DOHH2 (cell line): ENCODE results near the gene SMCHD1.

Experiments used
- H3F3A ChIP-seq: fragments of 200-600 bp; sonication (generic), shearing (Covaris generic); 2 replicates; pipeline ENCODE4 v1.6.0; 2016; ENCODE audit warnings: antibody characterized with exemption, mild to moderate bottlenecking; ENCODE audit not compliant: control insufficient read depth, insufficient read depth
- H3K27ac ChIP-seq: fragments of 200-600 bp; sonication (generic); 2 replicates; pipeline ENCODE4 v1.5.1; 2014; ENCODE audit warnings: low read depth, mild to moderate bottlenecking, low read length, moderate library complexity
- H3K27me3 ChIP-seq: fragments of 200-600 bp; sonication (generic); 2 replicates; pipeline ENCODE4 v1.6.1; 2014; ENCODE audit warnings: mild to moderate bottlenecking, low read length, mixed read lengths; ENCODE audit not compliant: control insufficient read depth
- H3K36me3 ChIP-seq: fragments of 200-600 bp; sonication (generic); 2 replicates; pipeline ENCODE4 v1.6.1; 2014; ENCODE audit warnings: mild to moderate bottlenecking, low read length, moderate library complexity, mixed read lengths; ENCODE audit not compliant: control insufficient read depth
- H3K4me1 ChIP-seq: fragments of 200-600 bp; sonication (generic); 2 replicates; pipeline ENCODE4 v1.6.1; 2014; ENCODE audit warnings: mild to moderate bottlenecking, low read length, mixed read lengths; ENCODE audit not compliant: control insufficient read depth
- H3K4me2 ChIP-seq: fragments of 200-600 bp; sonication (generic); 2 replicates; pipeline ENCODE4 v1.6.0; 2014; ENCODE audit warnings: mild to moderate bottlenecking, low read length, moderate library complexity
- H3K4me3 ChIP-seq: fragments of 200-600 bp; sonication (generic); 2 replicates; pipeline ENCODE4 v1.5.1; 2014; ENCODE audit warnings: mild to moderate bottlenecking, low read length, mixed read lengths
- H3K79me2 ChIP-seq: fragments of 200-600 bp; sonication (generic); 2 replicates; pipeline ENCODE4 v1.6.1; 2014; ENCODE audit warnings: mild to moderate bottlenecking, low read length, mixed read lengths; ENCODE audit not compliant: control insufficient read depth
- H3K9me2 ChIP-seq: fragments of 200-600 bp; sonication (generic); replicated peaks from 2 replicates; pipeline ENCODE4 v1.6.1; 2014; ENCODE audit warnings: mild to moderate bottlenecking, low read length, mixed read lengths; ENCODE audit not compliant: control insufficient read depth
- H3K9me3 ChIP-seq: fragments of 200-600 bp; sonication (generic); 2 replicates; pipeline ENCODE4 v1.6.1; 2014; ENCODE audit warnings: antibody characterized with exemption, low read length, mixed read lengths; ENCODE audit not compliant: control insufficient read depth, insufficient read depth
- H4K20me1 ChIP-seq: fragments of 200-600 bp; sonication (generic); 2 replicates; pipeline ENCODE4 v1.6.0; 2014; ENCODE audit warnings: low read depth, mild to moderate bottlenecking, antibody characterized with exemption, low read length, moderate library complexity; ENCODE audit not compliant: control insufficient read depth, insufficient read depth
- EZH2phosphoT487 ChIP-seq: fragments of 200-600 bp; sonication (generic); IDR thresholded peaks from 2 replicates; pipeline ENCODE4 v1.6.1; 2017; ENCODE audit warnings: borderline replicate concordance, mild to moderate bottlenecking, antibody characterized with exemption, low read length, moderate library complexity, mixed read lengths
- TF ChIP-seq, protein P1 (sequence below): fragments of 200-600 bp; sonication (generic); IDR thresholded peaks from one replicate; pipeline ENCODE4 v1.5.1; 2014; ENCODE audit warnings: antibody characterized with exemption, mild to moderate bottlenecking, low read depth, low read length; ENCODE audit not compliant: poor library complexity, severe bottlenecking

SMCHD1 gene

DNA sequence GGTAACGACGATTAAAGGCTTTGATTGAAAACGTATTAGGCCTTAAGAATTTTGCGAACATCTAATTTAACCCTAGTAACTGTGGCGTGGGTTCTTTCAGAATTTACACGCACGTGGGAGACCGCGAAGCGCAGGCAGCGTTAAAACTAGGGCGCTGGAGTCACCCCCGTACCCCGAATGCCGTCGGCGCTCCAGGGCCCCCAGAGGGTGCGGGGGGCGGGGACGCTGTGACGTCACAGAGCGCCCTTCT, 673 bp upstream of the SMCHD1 start:
- no peaks in the 10 kb centered on the region for H3K9me2 ChIP-seq
- peaks cover 35% of the 10 kb centered on the region for H3K36me3 ChIP-seq
- peaks cover 2% of the 10 kb centered on the region; the same call in 1 of the 2 replicates for H3F3A ChIP-seq
- no peak for TF ChIP-seq EZH2phosphoT487
- TF ChIP-seq, protein P1, sequence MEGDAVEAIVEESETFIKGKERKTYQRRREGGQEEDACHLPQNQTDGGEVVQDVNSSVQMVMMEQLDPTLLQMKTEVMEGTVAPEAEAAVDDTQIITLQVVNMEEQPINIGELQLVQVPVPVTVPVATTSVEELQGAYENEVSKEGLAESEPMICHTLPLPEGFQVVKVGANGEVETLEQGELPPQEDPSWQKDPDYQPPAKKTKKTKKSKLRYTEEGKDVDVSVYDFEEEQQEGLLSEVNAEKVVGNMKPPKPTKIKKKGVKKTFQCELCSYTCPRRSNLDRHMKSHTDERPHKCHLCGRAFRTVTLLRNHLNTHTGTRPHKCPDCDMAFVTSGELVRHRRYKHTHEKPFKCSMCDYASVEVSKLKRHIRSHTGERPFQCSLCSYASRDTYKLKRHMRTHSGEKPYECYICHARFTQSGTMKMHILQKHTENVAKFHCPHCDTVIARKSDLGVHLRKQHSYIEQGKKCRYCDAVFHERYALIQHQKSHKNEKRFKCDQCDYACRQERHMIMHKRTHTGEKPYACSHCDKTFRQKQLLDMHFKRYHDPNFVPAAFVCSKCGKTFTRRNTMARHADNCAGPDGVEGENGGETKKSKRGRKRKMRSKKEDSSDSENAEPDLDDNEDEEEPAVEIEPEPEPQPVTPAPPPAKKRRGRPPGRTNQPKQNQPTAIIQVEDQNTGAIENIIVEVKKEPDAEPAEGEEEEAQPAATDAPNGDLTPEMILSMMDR: no peak
- peak overlapping the region; percentile 82 for H3K4me2 ChIP-seq
- peak overlapping the region; percentile 99 for H3K4me3 ChIP-seq
- H3K4me1 ChIP-seq: peaks cover 33% of the 10 kb centered on the region
- H4K20me1 ChIP-seq: peaks cover 19% of the 10 kb centered on the region
- peaks cover 42% of the 10 kb centered on the region for H3K79me2 ChIP-seq
- H3K27me3 ChIP-seq: no peaks in the 10 kb centered on the region
- no peaks in the 10 kb centered on the region for H3K9me3 ChIP-seq
- H3K27ac ChIP-seq: peak overlapping the region; percentile 83

DNA sequence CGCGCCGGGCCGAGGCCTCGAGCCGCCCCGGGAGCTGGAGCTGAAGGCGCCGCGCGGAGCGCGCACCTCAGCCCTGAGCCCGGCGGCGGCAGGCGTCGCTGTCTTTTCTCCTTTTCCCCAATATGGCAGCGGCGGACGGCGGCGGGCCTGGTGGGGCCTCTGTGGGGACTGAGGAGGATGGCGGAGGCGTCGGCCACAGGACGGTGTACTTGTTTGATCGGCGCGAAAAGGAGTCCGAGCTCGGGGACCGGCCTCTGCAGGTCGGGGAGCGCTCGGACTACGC, 369 bp downstream of the SMCHD1 start:
- H3K27me3 ChIP-seq: no peaks in the 10 kb centered on the region
- H3K9me2 ChIP-seq: no peaks in the 10 kb centered on the region
- no peaks in the 10 kb centered on the region for H3K9me3 ChIP-seq
- H3K4me1 ChIP-seq: peaks cover 33% of the 10 kb centered on the region
- peak overlapping the region; percentile 83 for H3K27ac ChIP-seq
- H3K4me3 ChIP-seq: peak overlapping the region; percentile 99
- H3K4me2 ChIP-seq: peak overlapping the region; percentile 81
- peaks cover 43% of the 10 kb centered on the region for H3K36me3 ChIP-seq
- TF ChIP-seq, protein P1: no peak
- TF ChIP-seq EZH2phosphoT487: no peak
- peaks cover 2% of the 10 kb centered on the region; the same call in 1 of the 2 replicates for H3F3A ChIP-seq
- H4K20me1 ChIP-seq: peaks cover 19% of the 10 kb centered on the region
- peaks cover 53% of the 10 kb centered on the region for H3K79me2 ChIP-seq

DNA sequence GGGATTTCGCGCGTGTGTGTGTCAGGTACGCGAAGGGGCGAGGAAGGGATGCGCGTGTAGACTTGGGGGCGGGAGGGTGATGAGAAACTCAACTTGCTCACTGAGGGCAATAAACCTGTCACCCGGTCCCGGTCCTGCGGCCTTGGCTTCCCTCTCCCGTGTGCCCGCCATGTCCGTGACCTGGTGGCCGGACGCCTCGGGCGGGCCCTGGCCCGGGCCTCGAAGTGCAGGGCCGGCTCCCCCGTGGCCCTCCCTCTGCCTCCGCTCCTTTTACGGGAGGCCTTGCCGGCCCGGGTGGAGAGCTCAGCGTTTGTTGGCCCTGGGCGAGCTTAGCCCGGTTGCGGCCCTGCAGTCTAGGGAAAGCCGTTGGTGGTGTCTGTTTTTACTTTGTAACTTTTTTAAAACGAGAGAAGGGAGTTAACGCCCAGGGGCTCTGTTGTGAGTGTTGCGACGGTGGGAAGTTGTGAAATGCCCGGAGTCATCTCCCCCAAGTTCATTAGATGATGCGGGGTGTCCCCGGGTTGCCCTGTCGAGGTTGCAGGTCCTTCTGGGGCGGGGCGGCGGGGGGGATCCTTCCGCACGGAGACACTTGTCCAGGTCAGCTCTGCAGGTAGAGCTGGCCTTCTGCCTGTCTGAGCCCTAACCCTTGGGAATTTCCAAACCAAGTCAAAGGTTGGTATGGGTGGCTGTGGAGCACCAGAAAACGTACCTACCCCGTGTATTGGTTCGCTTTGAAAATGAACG, 883 bp downstream of the SMCHD1 start:
- peak overlapping the region; percentile 81 for H3K4me2 ChIP-seq
- H3F3A ChIP-seq: peaks cover 2% of the 10 kb centered on the region; the same call in 1 of the 2 replicates
- H3K9me2 ChIP-seq: no peaks in the 10 kb centered on the region
- peaks cover 58% of the 10 kb centered on the region for H3K79me2 ChIP-seq
- no peaks in the 10 kb centered on the region for H3K27me3 ChIP-seq
- H4K20me1 ChIP-seq: peaks cover 19% of the 10 kb centered on the region
- peak overlapping the region; percentile 99 for H3K4me3 ChIP-seq
- H3K27ac ChIP-seq: peak overlapping the region; percentile 83
- no peaks in the 10 kb centered on the region for H3K9me3 ChIP-seq
- H3K36me3 ChIP-seq: peaks cover 44% of the 10 kb centered on the region
- peaks cover 33% of the 10 kb centered on the region for H3K4me1 ChIP-seq
- no peak for TF ChIP-seq EZH2phosphoT487
- TF ChIP-seq, protein P1: no peak
